ENCODE results near the gene CAMK2D.

Gene CAMK2D

DNA sequence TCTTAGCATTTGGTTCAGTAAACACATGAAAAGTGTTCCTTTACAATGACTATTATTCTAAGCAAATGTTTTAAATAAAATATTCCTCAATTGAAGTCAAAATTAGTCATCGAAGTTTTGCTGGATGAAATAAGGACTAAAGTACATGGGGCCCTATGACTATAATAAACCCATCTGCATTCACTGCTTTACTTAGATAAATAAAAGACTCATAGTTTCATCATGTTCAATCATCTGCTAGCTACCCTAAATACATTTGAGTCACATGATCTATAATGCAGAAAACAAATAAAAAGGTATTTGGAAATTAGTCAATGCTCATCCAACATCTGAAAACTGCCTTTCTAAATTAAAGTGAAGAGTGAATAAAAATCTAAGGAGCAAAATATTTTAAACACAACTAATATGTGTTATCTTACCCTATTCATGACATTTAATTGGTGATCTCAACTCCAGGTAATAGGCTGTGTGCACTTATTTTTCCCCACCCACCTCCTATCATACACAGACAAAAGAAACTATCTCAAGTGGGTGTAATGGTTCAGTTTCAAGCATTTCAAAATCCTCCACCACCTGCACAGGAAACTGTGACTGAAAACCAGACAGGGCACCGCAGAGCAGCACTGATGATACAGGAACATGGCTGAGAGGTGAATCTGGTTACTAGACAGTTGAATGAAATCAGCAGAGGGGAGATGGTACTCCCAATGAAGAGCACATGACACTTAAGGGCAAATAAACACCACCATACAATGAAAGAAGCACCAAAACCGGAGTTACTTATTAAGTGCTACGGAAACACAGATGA is 78.6 kb downstream of the CAMK2D start:
- peak; percentile 73 for DNase-seq

DNA sequence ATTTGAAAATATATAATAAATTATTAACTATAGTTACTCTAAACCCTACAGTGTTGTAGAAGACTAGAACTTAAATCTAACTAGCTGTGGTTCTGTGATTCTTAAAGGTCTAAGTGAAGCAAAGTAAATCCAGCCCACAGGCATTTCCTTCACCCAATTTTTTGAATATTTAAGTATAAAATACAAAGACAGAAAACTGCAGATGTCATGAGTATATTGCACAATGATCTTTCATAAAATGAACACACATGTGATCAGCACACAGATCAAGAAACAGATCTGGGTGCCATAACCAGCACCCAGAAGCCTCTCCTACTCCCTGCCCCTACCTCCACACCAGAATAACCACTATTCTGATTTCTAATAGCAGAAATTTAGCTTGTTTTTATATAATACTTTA is 82.9 kb downstream of the CAMK2D start:
- no peak for DNase-seq

DNA sequence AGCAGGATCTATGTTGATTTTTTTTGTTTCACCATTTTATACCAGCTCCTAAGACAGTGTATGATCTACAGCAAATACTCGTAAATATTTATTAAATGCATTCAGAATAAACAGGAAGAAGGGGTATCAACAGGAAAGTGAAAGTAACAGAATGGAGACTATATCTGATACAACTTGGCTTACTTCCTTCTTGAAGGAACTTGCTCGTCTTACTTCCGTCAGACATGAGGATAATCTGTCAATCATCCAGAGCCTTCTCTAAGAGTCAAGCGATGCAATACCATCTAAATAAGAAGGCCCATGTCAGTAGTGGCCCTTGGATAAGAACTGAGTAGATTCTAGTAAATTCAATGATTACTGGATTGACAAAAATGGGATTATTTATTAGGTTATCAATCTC is 84.2 kb downstream of the CAMK2D start:
- DNase-seq, result peak in 1 of 2 donors; percentile 58

DNA sequence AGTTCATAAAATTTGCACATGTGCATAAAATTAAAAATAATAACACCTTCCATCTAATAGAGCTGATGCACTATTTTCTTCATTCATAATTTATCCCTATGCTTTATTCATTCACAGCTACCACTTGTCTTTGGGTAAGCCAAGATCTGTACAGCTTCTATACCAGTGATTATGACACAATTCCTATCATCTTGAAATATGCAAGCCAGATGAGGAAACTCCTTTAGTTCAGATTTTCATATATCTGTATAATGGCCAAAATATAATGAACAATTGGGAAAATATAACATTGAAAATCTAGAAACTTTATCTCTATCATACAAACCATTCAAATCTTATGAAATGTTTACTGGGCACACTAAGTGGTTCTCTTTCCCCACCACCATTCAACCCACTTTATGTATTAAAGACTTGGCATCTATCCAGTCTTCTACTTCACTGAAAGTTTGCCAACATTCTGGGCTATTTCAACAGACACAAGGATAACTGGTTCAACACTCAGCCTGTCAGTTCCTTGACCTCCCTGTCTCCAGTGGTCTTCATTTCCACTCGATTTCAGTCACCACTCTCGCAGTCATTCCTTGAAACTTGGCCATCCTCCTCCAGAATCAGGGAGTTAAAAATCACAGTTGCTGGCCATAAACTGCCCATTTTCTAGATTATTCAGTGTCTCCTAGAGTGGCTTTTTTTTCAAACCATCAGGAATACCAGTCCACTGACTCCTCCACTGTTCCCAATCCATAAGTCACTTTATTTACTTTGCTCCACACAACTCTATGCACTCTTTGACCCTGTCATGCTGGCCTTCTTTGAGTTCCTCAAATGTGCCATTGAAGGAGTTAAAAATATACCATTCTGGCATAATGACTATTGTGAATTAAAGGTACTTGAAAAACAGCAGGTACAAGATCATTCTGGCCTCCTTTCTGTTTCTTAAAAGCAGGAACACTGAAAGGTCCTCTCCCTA is 85.5 kb downstream of the CAMK2D start:
- DNase-seq, result no peak

DNA sequence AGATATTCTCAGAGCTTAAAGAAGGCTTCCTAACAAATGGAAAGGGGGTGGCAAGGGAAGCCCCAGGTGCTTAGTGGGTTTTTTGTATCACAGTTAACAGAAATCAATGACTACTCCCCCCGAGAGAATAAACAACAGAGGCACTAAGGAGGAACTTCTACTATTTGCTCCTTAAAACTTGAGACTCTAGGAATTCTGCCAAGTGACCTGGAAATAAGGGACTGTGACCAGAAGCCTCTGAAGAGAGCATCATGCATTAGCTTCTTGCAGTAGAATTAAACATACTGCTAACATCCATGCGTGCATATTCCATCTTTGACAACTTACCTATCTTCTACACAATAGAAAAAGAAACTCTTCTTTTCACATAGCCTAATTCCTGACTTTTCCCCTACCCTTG is 86.8 kb downstream of the CAMK2D start:
- no peak for DNase-seq

DNA sequence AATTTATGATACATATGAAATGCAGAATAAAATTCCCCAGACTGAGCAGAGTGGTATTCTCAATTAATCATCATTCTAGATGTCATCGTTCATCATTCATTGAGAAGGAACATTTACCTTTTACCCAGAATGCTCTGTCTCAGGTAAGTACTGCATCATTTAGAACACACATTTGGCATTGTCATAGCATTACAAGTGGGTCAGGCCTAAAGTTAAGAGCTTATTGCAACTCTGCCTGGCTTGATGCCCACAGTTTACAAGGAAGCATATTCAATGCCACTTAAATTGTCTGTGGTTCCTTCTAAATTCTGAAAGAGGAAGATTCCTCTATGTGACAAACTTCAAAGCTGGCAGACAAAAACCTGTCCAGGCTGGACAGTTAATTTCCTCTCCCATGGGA is 87.3 kb downstream of the CAMK2D start:
- no peak for DNase-seq

DNA sequence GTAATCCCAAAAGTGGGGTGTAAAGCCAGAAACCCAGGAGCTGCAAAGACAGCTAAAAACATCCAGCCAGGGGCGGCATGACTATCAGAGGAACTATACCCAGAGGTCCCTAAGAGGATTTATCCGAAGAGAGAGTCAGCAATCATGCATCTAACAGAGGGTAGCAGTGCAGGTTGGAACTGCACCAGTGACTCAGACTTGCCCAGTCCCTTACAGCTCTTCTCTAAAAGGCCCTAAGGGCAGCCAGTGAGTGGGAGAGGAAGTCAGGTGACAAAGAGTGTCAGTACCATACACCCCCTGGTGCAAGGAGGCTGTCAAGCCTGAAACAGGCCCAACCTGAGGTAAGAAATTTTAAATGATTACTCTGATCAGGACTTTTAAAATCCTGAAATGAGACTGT is 88.1 kb downstream of the CAMK2D start:
- peak in 1 of 2 donors; percentile 15 for DNase-seq

DNA sequence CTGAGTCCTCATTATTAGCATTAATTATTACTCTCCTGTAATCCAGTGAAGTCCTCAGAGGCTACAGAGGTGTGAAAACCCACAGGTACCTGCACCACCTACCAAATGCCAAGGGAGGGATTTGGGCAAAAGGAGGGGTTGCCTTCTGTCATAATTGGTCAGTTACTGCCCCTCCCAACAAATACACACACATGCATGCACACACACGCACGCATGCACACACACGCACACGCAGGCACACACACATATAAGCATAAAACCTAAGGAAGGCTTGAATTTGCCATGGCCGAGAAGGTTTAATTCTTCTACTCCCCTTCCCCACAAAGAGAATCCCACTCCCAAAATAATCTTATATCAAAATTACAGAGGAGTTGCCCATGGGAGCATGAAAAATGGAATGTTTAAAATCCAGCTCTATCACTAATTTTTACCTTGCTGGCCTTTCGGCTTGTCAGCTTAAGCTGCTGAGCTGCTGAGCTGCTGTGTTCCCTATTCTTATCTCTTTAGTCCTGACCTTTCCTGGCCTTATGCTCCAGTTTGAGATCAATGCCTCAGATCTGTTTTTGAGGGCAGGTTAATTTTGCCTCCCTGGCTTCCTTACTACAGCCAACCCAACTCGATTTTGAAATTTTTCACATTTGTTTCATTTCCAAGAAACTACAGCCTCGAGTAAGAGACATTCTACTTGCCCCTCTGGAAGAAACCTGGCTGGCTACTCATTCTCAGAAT is 95.0 kb downstream of the CAMK2D start:
- no peak for DNase-seq

DNA sequence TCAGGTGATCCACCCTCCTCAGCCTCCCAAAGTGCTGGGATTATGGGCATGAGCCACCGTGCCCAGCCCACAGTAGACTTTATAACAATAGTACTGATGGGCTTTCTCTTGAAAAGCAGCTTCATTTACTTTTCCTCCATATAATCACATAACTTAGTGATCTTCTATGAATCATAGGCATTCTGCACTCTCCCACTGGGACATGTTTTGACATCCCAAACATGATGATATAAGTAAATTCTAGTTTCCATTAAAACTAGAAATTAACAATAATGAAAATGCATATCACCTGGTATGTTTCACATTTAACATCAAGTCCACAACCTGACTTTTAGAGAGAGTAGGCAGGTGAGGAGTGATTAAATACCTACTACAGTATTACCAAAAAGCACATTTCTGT is 96.5 kb downstream of the CAMK2D start:
- DNase-seq, result no peak

DNA sequence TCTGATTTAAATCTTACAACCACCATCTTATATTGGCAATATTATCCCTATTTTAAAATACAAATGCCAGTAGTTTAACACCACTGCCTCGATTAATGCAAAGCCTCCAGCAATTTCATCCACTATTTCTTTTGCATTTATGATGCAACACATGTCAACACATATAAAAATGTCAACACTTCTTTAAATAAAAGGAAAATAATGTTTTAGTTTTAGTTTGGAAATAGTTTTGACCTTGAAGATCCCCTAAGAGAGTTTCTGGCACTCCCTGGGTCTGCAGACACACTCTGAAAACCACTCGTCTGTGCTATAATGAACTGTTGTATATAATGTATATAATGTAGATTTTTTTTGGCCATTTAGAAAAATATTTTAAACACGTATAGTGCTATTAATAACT is 99.0 kb downstream of the CAMK2D start:
- DNase-seq, result no peak

DNA sequence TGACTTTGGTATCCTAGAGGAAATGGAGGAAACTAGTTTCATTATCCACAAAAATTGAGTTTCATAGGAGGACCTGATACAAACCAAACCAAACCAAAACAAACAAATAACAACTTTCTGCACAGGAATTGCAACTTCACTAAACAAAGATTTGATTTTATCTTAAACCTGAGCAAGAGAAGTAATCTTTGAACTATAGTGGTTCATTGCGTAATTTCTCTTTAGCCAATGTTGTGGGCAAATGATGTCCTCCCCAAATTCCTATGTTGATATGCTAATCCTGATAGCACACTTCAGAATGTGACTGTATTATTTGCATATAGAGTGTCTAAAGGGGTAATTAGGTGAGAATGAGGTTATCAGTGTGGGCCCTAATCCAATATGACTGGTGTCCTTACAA is 102.4 kb downstream of the CAMK2D start:
- no peak for DNase-seq

DNA sequence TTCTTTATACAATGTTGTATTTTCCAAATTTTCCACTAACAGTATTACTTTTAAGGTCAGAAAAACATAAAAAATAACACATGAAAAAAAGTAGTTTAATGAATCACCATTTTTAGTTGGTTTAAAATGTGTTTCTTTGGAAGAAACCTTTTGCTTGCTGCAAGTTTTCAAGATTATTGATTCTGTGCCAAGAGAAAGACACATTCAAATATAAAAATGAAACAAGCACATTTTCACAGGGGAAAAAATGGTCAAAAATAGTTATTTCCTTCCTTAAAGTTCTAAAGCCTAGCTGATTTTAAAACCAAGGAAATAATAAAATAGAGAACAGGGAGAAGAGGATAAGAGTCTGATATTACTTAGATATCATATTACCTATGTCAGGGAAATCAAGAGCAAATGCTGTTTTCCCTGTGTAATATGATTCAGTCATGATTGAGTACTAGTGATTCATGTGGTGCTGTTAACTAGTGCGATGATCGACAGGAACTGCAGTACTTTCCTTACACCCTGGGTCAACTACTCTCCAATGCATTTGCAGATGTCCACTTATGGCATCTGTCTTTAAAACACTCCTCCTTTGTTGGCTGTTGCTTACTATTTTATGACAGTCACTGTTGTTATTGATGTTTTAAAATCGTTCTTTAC is 103.8 kb downstream of the CAMK2D start:
- no peak for DNase-seq

DNA sequence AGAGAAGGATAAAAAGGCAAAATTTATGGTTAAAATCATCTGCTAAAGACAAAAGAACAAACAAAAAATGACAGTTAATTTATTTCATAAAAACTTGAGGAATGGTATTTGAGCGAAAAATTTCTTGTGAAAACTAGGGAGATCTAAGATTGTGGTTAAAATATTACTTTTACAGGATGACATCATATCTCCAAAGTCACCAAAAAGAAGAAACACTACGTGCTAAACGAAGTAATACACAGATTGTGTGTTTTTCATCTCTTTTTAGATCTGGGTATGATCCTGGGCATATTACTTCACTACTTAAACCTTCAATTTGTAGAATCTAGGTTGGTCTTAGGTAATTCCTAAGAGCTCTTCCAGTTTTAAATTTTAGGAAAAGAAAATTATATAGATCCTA is 107.7 kb downstream of the CAMK2D start:
- no peak for DNase-seq

DNA sequence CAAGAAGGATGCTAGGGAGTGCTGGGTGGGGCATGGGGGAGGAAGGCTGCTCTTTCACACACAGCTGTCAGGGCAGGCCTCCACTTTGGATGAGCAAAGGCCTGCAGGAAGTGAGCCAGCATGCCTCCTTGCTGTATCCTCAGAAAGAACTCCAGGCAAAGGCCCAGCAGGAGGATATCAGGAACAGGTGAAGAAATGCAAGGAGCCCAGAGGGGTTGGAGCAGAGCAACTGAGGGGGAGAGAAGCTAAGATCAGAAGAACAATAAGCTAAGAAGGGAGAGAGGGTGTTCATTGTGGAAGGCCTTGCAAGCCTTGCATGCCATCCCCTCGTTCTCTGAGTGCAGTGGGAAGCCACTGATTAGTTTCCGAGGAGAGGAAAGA is 115.1 kb downstream of the CAMK2D start:
- no peak for DNase-seq

DNA sequence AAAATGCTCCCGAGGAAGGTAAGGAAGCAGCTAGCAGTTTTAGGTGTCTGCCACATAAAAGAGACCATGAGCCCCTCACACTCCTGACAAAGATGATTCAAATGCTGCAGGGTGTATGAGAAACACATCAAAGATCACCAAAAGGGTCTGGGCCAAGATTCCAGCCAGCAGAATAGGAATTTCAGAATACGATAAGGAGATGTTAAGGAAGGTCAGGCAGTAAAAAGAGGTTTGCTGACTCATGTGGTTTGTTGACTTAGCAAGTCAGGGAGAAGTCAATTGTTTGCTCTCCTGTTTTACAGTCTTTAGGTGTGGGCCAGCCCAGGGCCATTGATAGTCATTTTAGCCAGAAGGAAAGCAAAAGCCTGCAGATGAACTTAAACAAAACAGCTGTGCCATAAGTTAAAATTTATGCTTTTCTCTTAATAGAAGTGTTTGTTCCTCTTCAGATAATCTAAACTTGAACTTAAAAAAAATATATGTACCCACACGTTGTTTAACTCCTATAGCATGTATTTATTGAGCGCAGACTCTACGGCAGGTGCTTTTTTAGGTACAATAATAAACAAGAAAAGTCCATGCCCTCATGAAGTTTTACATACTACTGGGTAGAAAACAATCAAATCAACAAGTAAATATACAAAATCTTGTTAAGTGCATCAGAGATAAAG is 115.6 kb downstream of the CAMK2D start:
- no peak for DNase-seq

DNA sequence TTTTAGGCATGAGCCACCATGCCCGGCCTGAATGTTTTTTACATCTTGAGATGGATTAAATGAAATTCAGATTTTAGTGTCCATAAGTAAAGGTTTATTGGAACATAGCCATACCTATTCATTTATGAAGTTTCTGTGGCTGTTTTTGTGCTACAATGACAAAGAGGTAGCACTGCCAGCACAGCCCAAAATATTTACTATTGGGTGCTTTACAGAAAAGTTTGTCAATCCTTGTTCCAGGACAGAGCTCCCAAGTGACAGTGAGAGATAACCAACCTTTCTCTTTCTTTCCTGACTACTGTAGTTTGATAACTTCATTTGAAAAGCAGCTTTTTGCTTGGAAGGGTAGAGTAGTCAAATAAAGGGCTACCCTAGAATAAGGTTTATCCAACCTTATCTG is 116.2 kb downstream of the CAMK2D start:
- DNase-seq, result no peak

DNA sequence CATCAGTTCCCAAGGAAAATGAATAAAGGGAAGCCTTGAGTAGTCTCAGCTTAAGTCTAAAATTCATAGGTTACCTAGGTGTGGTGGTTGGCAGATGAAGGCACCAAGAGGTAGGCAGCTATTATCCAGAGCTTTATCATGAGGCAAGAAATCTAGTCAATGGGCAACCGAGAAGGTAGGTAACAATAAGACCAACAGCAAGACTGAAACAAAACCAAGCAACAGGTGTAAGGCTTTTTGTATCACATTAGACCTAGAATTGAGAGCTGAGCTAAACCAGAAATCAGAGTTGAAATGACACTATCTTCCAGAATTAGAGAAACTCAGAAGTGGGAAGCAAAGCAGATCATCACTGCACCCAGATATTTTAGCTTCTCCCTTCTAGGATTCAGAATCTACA is 117.1 kb downstream of the CAMK2D start:
- DNase-seq, result no peak

DNA sequence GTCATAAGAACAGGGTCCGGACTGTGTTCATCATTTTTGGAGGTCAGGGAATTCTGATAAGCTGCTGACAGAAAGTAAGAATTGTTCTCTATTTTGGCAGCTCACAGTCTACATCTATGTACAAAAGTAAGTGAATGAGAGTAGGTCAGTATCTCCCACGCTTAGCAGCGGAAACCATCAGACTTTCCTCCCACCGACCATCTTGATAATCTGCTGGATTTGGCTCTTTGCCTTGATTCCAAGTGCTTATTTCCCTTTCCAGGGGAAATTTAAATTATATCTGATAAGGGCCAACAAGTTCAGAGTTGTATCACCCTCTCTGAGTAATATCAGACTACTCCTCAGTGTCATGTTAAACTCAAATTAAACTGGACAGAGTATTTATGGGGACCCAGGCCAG is 118.0 kb downstream of the CAMK2D start:
- no peak for DNase-seq

DNA sequence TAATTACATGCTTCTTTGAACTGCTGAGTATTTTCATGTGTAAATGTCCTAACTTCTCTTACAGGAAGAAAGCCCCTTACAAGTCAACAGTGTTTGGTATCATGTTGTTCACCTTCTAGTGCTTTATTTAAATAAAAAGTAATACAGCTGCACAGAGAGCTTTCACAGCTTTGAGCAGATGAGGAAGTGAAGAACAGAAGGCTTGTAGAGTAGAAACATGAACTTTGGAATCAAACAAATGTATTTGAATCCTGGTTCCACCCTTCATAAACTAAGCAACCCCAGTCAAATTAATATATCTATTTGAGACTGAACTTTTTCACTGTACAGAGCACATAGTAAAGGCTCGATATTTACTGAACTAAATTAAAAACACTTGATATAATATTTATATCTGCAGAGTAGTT is 120.5 kb downstream of the CAMK2D start:
- DNase-seq, result no peak

DNA sequence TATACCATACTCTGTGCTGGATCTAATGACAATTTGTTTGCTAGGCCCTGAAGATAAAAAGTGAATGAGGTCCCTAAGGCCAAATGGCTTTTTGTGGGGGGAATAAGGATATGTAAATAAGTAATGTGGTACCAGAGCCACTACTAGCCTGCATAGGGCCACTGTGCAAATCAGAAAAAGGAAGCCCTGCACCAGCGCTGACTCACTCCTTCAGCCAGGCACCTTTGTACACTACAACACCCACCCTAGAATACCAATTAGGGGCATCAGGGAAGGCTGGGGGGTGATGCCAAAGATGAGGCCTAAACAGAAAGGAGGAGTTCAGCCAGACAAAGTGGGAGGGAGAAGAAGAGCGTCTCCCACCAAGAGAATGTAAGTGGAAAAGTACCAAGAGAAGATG is 122.2 kb downstream of the CAMK2D start:
- no peak for DNase-seq

DNA sequence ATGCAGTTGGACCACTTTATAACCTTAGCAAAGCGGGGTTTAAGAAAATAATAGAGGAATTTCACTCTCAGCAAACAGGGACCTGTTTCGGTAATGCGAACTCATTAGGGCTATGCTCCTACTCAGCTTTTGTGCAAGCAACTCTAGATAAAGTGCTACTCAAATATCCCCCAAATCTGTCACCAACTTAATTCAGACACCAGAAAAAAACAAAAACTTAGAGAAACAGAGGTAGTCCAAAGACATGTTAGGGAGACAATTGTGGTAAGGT is 123.0 kb downstream of the CAMK2D start:
- DNase-seq, result no peak

DNA sequence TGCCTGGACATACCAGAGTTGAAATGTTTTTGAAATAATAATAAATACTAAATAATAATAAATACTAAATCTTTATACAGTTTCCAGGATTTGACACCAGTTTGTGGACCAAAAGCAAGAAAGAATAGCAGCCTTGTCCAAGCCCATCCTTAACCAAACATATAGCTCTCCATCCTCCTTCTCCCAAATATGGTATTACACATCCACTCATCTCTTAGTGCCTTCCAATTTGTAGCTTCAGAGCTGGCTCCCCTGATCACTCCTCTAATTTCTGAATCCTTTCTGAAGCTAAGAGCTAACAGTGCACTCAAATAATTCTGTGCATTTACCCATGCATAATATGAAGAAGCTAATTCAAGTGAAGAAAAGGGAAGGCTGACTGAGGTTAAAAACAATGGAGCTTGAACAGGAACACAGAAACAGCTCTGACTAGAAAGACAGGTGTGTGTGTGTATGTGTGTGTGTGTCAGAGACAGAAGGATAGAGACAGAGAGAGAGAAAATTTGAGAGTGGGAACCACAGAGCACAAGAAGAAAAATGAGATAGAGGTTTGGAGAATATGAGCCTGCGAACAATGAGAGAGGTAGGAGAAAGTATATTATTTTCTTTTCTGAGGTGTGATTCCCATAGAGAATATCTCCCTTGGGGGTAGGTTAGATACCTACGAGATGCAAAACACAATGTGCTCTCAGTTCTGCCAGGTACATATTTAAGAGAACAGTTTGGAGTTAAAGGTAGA is 123.5 kb downstream of the CAMK2D start:
- DNase-seq, result no peak

Measured in CD4-positive, alpha-beta T cell treated with Interleukin-4 for 1 hour (primary cell).